HEK293T (cell line): ENCODE data around the gene ELOVL6.
"Not testable (repeated sequence)": the region's sequence is repeated elsewhere in the genome, so short reads cannot be mapped to it uniquely, and the experiment has no call there.

Source experiments
- CTCF ChIA-PET: fragments of 350-600 bp; formaldehyde crosslinking; extraction: SDS; loops from one replicate; lab custom pipeline; 2021; ENCODE audit warnings: antibody characterized with exemption, inconsistent platforms; lab: Yijun Ruan, JAX
- POLR2A ChIA-PET: fragments of 350-600 bp; formaldehyde crosslinking; extraction: SDS; loops from one replicate; lab custom pipeline; 2020; ENCODE audit warnings: antibody characterized with exemption, inconsistent platforms; lab: Yijun Ruan, JAX
- DNase-seq: peaks from one replicate; pipeline ENCODE4 v3.0.0; 2012; ENCODE audit warnings: mixed read lengths; ENCODE audit errors: extremely low spot score
- ARNT ChIP-seq: fragments of 450-650 bp; IDR thresholded peaks from 2 replicates; pipeline ENCODE4 v1.6.1; 2017; ENCODE audit warnings: mild to moderate bottlenecking
- BHLHE40 ChIP-seq: fragments of 450-650 bp; IDR thresholded peaks from 2 replicates; pipeline ENCODE4 v1.6.1; 2016; ENCODE audit warnings: mild to moderate bottlenecking, moderate library complexity, borderline replicate concordance
- CTBP1 ChIP-seq: fragments of 450-650 bp; IDR thresholded peaks from 2 replicates; pipeline ENCODE4 v1.6.1; 2016; ENCODE audit warnings: borderline replicate concordance
- ELF4 ChIP-seq: fragments of 450-650 bp; IDR thresholded peaks from 2 replicates; pipeline ENCODE4 v1.6.1; 2017; ENCODE audit warnings: antibody characterized with exemption
- FOXA1 ChIP-seq: fragments of 450-650 bp; IDR thresholded peaks from 2 replicates; pipeline ENCODE4 v1.6.1; 2016; ENCODE audit warnings: mild to moderate bottlenecking
- FOXK2 ChIP-seq: fragments of 450-650 bp; IDR thresholded peaks from 2 replicates; pipeline ENCODE4 v1.6.1; 2016; ENCODE audit warnings: mild to moderate bottlenecking
- FOXM1 ChIP-seq: fragments of 450-650 bp; IDR thresholded peaks from 2 replicates; pipeline ENCODE4 v1.6.1; 2017; ENCODE audit warnings: mild to moderate bottlenecking, borderline replicate concordance
- HDGF ChIP-seq: fragments of 450-650 bp; IDR thresholded peaks from 2 replicates; pipeline ENCODE4 v1.6.1; 2017; ENCODE audit warnings: antibody characterized with exemption, borderline replicate concordance
- L3MBTL2 ChIP-seq: fragments of 450-650 bp; conservative IDR thresholded peaks from 2 replicates; pipeline ENCODE4 v1.6.1; 2016; ENCODE audit warnings: mild to moderate bottlenecking
- LEF1 ChIP-seq: fragments of 450-650 bp; IDR thresholded peaks from 2 replicates; pipeline ENCODE4 v1.6.1; 2017; ENCODE audit warnings: mild to moderate bottlenecking, borderline replicate concordance
- NFRKB ChIP-seq: fragments of 450-650 bp; IDR thresholded peaks from 2 replicates; pipeline ENCODE4 v1.6.1; 2016; ENCODE audit warnings: mild to moderate bottlenecking, moderate library complexity
- PKNOX1 ChIP-seq: fragments of 450-650 bp; IDR thresholded peaks from 2 replicates; pipeline ENCODE4 v1.6.1; 2016
- SP1 ChIP-seq: fragments of 450-650 bp; IDR thresholded peaks from 2 replicates; pipeline ENCODE4 v1.6.1; 2017
- SUZ12 ChIP-seq: fragments of 450-650 bp; IDR thresholded peaks from 2 replicates; pipeline ENCODE4 v1.6.1; 2016; ENCODE audit warnings: mild to moderate bottlenecking
- TARDBP ChIP-seq: fragments of 450-650 bp; IDR thresholded peaks from 2 replicates; pipeline ENCODE4 v1.6.1; 2016
- ZNF384 ChIP-seq: fragments of 450-650 bp; IDR thresholded peaks from 2 replicates; pipeline ENCODE4 v1.6.1; 2016

ELOVL6 gene

GRCh38 chr4:110198435-110199416 lies at the start of gene ELOVL6:
ELOVL6 (minus strand) TSS chr4:110198615; CDS start chr4:110198335, 280 bp downstream.
- ChIA-PET POLR2A (interaction anchor here (0.6 to 1.6 kb wide), 10 partner anchors 14 to 193 kb away, joined by 3 to 6 read pairs (median 3); no protein-coding TSS in a partner anchor), CTCF (interaction anchor here (0.6 to 1.0 kb wide), 2 partner anchors 12 to 312 kb away, joined by 3 read pairs; no protein-coding TSS in a partner anchor)
- peak; percentile 67 for DNase-seq
- TF ChIP-seq ELF4 (no peak), PKNOX1 (peak; percentile 43; the same call in 1 of the 2 replicates), TARDBP (no peak), LEF1 (no peak), L3MBTL2 (peak; percentile 74), SUZ12 (no peak), FOXM1 (no peak), CTBP1 (no peak)

- ChIA-PET CTCF (no interaction called here), POLR2A (no interaction called here)
- DNase-seq = no peak
- TF ChIP-seq NFRKB (no peak), L3MBTL2 (no peak), SUZ12 (no peak), ZNF384 (no peak), FOXK2 (no peak), CTBP1 (no peak), ELF4 (no peak), ARNT (no peak), PKNOX1 (no peak), LEF1 (no peak), SP1 (no peak), TARDBP (no peak), FOXA1 (no peak), HDGF (no peak), BHLHE40 (no peak), FOXM1 (no peak)
Measured at GRCh38 chr4:110248100-110248499, 49.7 kb upstream of the ELOVL6 start.

GRCh38 chr4:110247591-110247990 lies 49.2 kb upstream of the ELOVL6 start:
- TF ChIP-seq PKNOX1 = no peak
- TF ChIP-seq SUZ12 = no peak
- no peak for TF ChIP-seq LEF1
- TF ChIP-seq FOXM1 = no peak
- no peak for TF ChIP-seq FOXK2
- no peak for TF ChIP-seq ELF4
- TF ChIP-seq BHLHE40 = no peak
- TF ChIP-seq ZNF384 = no peak
- TF ChIP-seq CTBP1 = no peak
- no peak for TF ChIP-seq TARDBP
- no peak for DNase-seq
- CTCF ChIA-PET = interaction anchor here (0.6 kb wide), 1 partner anchor 246 kb away, joined by 4 read pairs; no protein-coding TSS in a partner anchor
- POLR2A ChIA-PET = no interaction called here

- no peak for DNase-seq
- CTCF ChIA-PET = no interaction called here
- POLR2A ChIA-PET = interaction anchor here (1.0 kb wide), 1 partner anchor 10 kb away, joined by 4 read pairs; no protein-coding TSS in a partner anchor
- TF ChIP-seq TARDBP (no peak), PKNOX1 (peak; percentile 33; the same call in 1 of the 2 replicates)
Measured at GRCh38 chr4:110245577-110245976, 47.2 kb upstream of the ELOVL6 start.

- TF ChIP-seq LEF1 (no peak), SUZ12 (no peak), NFRKB (no peak), CTBP1 (no peak), BHLHE40 (no peak), FOXK2 (no peak), FOXA1 (no peak), SP1 (no peak), HDGF (no peak), L3MBTL2 (no peak)
- DNase-seq = no peak
- ChIA-PET CTCF (no interaction called here), POLR2A (interaction anchor here (1.5 kb wide), 1 partner anchor 9 kb away, joined by 4 read pairs; no protein-coding TSS in a partner anchor)
Measured at GRCh38 chr4:110236324-110236723, 37.9 kb upstream of the ELOVL6 start.

GRCh38 chr4:110233581-110233980 lies 35.2 kb upstream of the ELOVL6 start:
- POLR2A ChIA-PET, DNase-seq, CTCF ChIA-PET: not testable (repeated sequence)
